Measurements from ENCODE around the gene USP17L26. TPM values are rescaled to one million over a fixed set of nuclear protein-coding genes. Genes with fewer than 3 reads are reported as not detected.

The USP17L26 gene
- total RNA-seq, 1 experiment from 2014 or later = not detected

Other genes with a start within 250 kb of the USP17L26 start
- gene FAM90A26, start 164.2 kb upstream of the USP17L26 start, total RNA-seq (2021) = 0.09 to 0.11 TPM in 2 of 3 replicates, not detected in the other
- gene USP17L10, start 124.0 kb upstream of the USP17L26 start, total RNA-seq (2021) = not detected in 3 replicates
- gene USP17L11, start 119.3 kb upstream of the USP17L26 start, total RNA-seq (2021) = not detected in 3 replicates
- not detected in 3 replicates for gene USP17L12, start 114.5 kb upstream of the USP17L26 start, total RNA-seq (2021)
- gene USP17L13, start 109.8 kb upstream of the USP17L26 start, total RNA-seq (2021) = not detected in 3 replicates
- gene USP17L15, start 100.3 kb upstream of the USP17L26 start, total RNA-seq (2021) = not detected in 3 replicates
- not detected in 3 replicates for gene USP17L17, start 90.8 kb upstream of the USP17L26 start, total RNA-seq (2021)
- gene USP17L18, start 86.0 kb upstream of the USP17L26 start, total RNA-seq (2021) = not detected in 3 replicates
- not detected in 3 replicates for gene USP17L19, start 81.3 kb upstream of the USP17L26 start, total RNA-seq (2021)
- not detected in 3 replicates for gene USP17L20, start 76.5 kb upstream of the USP17L26 start, total RNA-seq (2021)
- gene USP17L21, start 71.8 kb upstream of the USP17L26 start, total RNA-seq (2021) = not detected in 3 replicates
- gene USP17L22, start 67.0 kb upstream of the USP17L26 start, total RNA-seq (2021) = not detected in 3 replicates
- not detected in 3 replicates for gene USP17L24, start 9.5 kb upstream of the USP17L26 start, total RNA-seq (2021)
- gene USP17L25, start 4.7 kb upstream of the USP17L26 start, total RNA-seq (2021) = not detected in 3 replicates
- gene USP17L5, start 4.7 kb downstream of the USP17L26 start, total RNA-seq (2021) = not detected in 3 replicates
- not detected in 3 replicates for gene USP17L27, start 9.5 kb downstream of the USP17L26 start, total RNA-seq (2021)
- gene USP17L28, start 14.2 kb downstream of the USP17L26 start, total RNA-seq (2021) = not detected in 3 replicates
- not detected in 3 replicates for gene USP17L29, start 19.0 kb downstream of the USP17L26 start, total RNA-seq (2021)
- not detected in 3 replicates for gene USP17L30, start 28.5 kb downstream of the USP17L26 start, total RNA-seq (2021)
- not detected in 3 replicates for gene DEFB131A, start 109.8 kb downstream of the USP17L26 start, total RNA-seq (2021)

Data from WTC11 (cell line).